ENCODE measurements around the gene ATPAF2. TPM values are rescaled to one million over a fixed set of nuclear protein-coding genes. Genes with fewer than 3 reads are reported as not detected.

The ATPAF2 gene
- total RNA-seq, 1 experiment from 2014 or later: 26.6 TPM

- DNase-seq (ENCODE audit: low read depth, low spot score): peak; percentile 41
- in situ Hi-C loops (cut with HindIII; ENCODE audit: low pct_unique_long_range_greater_than_20kb, low sequenced_read_pairs): no loop called here
Measured at GRCh38 chr17:18043491-18043890, 4.5 kb upstream of the ATPAF2 start.

GRCh38 chr17:18042983-18043382 lies 4.0 kb upstream of the ATPAF2 start:
- DNase-seq (ENCODE audit: low read depth, low spot score): no peak
- in situ Hi-C loops (cut with HindIII; ENCODE audit: low pct_unique_long_range_greater_than_20kb, low sequenced_read_pairs): no loop called here

GRCh38 chr17:18041776-18042175 lies 2.8 kb upstream of the ATPAF2 start:
- DNase-seq (ENCODE audit: low read depth, low spot score): peak; percentile 26
- in situ Hi-C loops (cut with HindIII; ENCODE audit: low pct_unique_long_range_greater_than_20kb, low sequenced_read_pairs): no loop called here

GRCh38 chr17:18040261-18040858 lies 1.4 kb upstream of the ATPAF2 start:
- in situ Hi-C loops (cut with HindIII; ENCODE audit: low pct_unique_long_range_greater_than_20kb, low sequenced_read_pairs): no loop called here
- no peak for DNase-seq (ENCODE audit: low read depth, low spot score)

GRCh38 chr17:18039535-18040260 lies 730 bp upstream of the ATPAF2 start:
- DNase-seq (ENCODE audit: low read depth, low spot score): no peak

GRCh38 chr17:18038149-18038850 lies 668 bp downstream of the ATPAF2 start:
- in situ Hi-C loops (cut with HindIII; ENCODE audit: low pct_unique_long_range_greater_than_20kb, low sequenced_read_pairs): no loop called here
- DNase-seq (ENCODE audit: low read depth, low spot score): no peak

More at GRCh38 chr17:18039535-18040260, 730 bp upstream of the ATPAF2 start:
- in situ Hi-C loops (cut with HindIII; ENCODE audit: low pct_unique_long_range_greater_than_20kb, low sequenced_read_pairs): no loop called here

- in situ Hi-C loops (cut with HindIII; ENCODE audit: low pct_unique_long_range_greater_than_20kb, low sequenced_read_pairs): no loop called here
- no peak for DNase-seq (ENCODE audit: low read depth, low spot score)
Measured at GRCh38 chr17:18037486-18037885, 1.5 kb downstream of the ATPAF2 start.

GRCh38 chr17:18035704-18036103 lies 3.3 kb downstream of the ATPAF2 start:
- in situ Hi-C loops (cut with HindIII; ENCODE audit: low pct_unique_long_range_greater_than_20kb, low sequenced_read_pairs): no loop called here
- DNase-seq (ENCODE audit: low read depth, low spot score): no peak

- peak; percentile 92 for DNase-seq (ENCODE audit: low read depth, low spot score)
- in situ Hi-C loops (cut with HindIII; ENCODE audit: low pct_unique_long_range_greater_than_20kb, low sequenced_read_pairs): no loop called here
Measured at GRCh38 chr17:18033442-18034099, 5.4 kb downstream of the ATPAF2 start.

- DNase-seq (ENCODE audit: low read depth, low spot score): no peak
- in situ Hi-C loops (cut with HindIII; ENCODE audit: low pct_unique_long_range_greater_than_20kb, low sequenced_read_pairs): no loop called here
Measured at GRCh38 chr17:18031955-18032354, 7.0 kb downstream of the ATPAF2 start.

- DNase-seq (ENCODE audit: low read depth, low spot score): no peak
- in situ Hi-C loops (cut with HindIII; ENCODE audit: low pct_unique_long_range_greater_than_20kb, low sequenced_read_pairs): loop anchor here (10.0 kb wide), 1 partner anchor 144 kb away; no protein-coding TSS in a partner anchor
Measured at GRCh38 chr17:18028952-18029540, 9.9 kb downstream of the ATPAF2 start.

- no peak for DNase-seq (ENCODE audit: low read depth, low spot score)
- in situ Hi-C loops (cut with HindIII; ENCODE audit: low pct_unique_long_range_greater_than_20kb, low sequenced_read_pairs): loop anchor here (10.0 kb wide), 1 partner anchor 144 kb away; no protein-coding TSS in a partner anchor
Measured at GRCh38 chr17:18028114-18028951, 10.6 kb downstream of the ATPAF2 start.

GRCh38 chr17:18027280-18027679 lies 11.7 kb downstream of the ATPAF2 start:
- no peak for DNase-seq (ENCODE audit: low read depth, low spot score)
- in situ Hi-C loops (cut with HindIII; ENCODE audit: low pct_unique_long_range_greater_than_20kb, low sequenced_read_pairs): loop anchor here (10.0 kb wide), 1 partner anchor 142 kb away; no protein-coding TSS in a partner anchor

- peak; percentile 73 for DNase-seq (ENCODE audit: low read depth, low spot score)
- in situ Hi-C loops (cut with HindIII; ENCODE audit: low pct_unique_long_range_greater_than_20kb, low sequenced_read_pairs): loop anchor here (10.0 kb wide), 1 partner anchor 141 kb away; no protein-coding TSS in a partner anchor
Measured at GRCh38 chr17:18025945-18026776, 12.8 kb downstream of the ATPAF2 start.

GRCh38 chr17:18025241-18025944 lies 13.6 kb downstream of the ATPAF2 start:
- DNase-seq (ENCODE audit: low read depth, low spot score): peak; percentile 74
- in situ Hi-C loops (cut with HindIII; ENCODE audit: low pct_unique_long_range_greater_than_20kb, low sequenced_read_pairs): loop anchor here (10.0 kb wide), 1 partner anchor 141 kb away; no protein-coding TSS in a partner anchor

Measured in SK-MEL-5 (cell line).